ENCODE data around the gene IL1RL1. TPM values are rescaled to one million over a fixed set of nuclear protein-coding genes. Genes with fewer than 3 reads are reported as not detected.

Gene IL1RL1
- polyA plus RNA-seq, 1 of the 3 experiments (the other 2 are of a cell fraction), result not detected

DNA sequence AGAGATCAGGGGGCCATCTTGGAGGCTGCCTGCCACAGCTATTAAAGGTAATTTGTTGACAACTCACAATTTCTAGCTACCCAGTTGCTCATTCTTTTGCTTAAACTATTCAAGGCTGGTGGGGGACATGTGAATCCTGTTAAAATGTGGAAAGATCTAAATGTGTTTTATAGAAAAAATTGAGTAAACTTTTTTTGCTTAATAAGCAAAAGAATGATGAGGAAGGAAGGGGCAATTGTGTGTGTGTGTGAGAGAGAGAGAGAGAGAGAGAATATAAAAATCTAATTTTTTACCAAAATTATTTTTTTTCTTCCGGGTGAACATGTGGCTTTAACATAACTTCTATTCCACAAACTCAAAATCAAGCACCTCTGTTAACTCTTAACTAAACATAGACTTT, 5.2 kb upstream of the IL1RL1 start:
- H4K20me1 ChIP-seq (ENCODE audit: insufficient read depth), result no peaks in the 10 kb centered on the region
- H3F3A ChIP-seq (replicated peaks; ENCODE audit: insufficient read depth), result no peaks in the 10 kb centered on the region
- no peaks in the 10 kb centered on the region for H3K79me2 ChIP-seq (ENCODE audit: insufficient read depth)
- H3K27ac ChIP-seq (ENCODE audit: low read depth in 2 of 2, low read length in 1 of 2), result no peak overlapping the region
- no peak for TF ChIP-seq RCOR1 (IDR thresholded peaks at IDR 0.05; ENCODE audit: low read length)
- TF ChIP-seq PBX3 (IDR thresholded peaks at IDR 0.05), result no peak
- ChIA-PET CTCF (no interaction called here), POLR2A (no interaction called here)
- no peak overlapping the region for H3K4me2 ChIP-seq
- H2AFZ ChIP-seq (ENCODE audit: low read depth), result no peak overlapping the region
- H3K36me3 ChIP-seq (replicated peaks in 1 of 2; ENCODE audit: control insufficient read depth in 1 of 2, insufficient read depth in 2 of 2, low read length in 1 of 2), result no peaks in the 10 kb centered on the region
- H3K27me3 ChIP-seq (ENCODE audit: insufficient read depth), result peaks cover 46% of the 10 kb centered on the region
- no peak overlapping the region for H3K9ac ChIP-seq
- no peak for DNase-seq
- WGBS (ENCODE audit: low lambda C conversion rate), result 4% methylated on average over 1 of the region's 1 CpG
- no peaks in the 10 kb centered on the region for H3K9me3 ChIP-seq
- H3K4me1 ChIP-seq (ENCODE audit: control insufficient read depth in 1 of 2, insufficient read depth in 2 of 2, low read depth in 1 of 2, low read length in 1 of 2), result no peaks in the 10 kb centered on the region
- no peaks in the 10 kb centered on the region for H3K9me2 ChIP-seq
- no peak overlapping the region for H3K4me3 ChIP-seq (ENCODE audit: low read depth in 2 of 2, low read length in 1 of 2)

GRCh38 chr2:102313025-102313424, 1.7 kb downstream of the IL1RL1 start:
- H3K9me3 ChIP-seq, result no peaks in the 10 kb centered on the region
- no peak overlapping the region for H3K27ac ChIP-seq (ENCODE audit: low read depth in 2 of 2, low read length in 1 of 2)
- peaks cover 16% of the 10 kb centered on the region for H3K27me3 ChIP-seq (ENCODE audit: insufficient read depth)
- no peaks in the 10 kb centered on the region for H3K36me3 ChIP-seq (replicated peaks in 1 of 2; ENCODE audit: control insufficient read depth in 1 of 2, insufficient read depth in 2 of 2, low read length in 1 of 2)
- WGBS (ENCODE audit: low lambda C conversion rate), result 3% methylated on average over 2 of the region's 2 CpGs
- ChIA-PET CTCF (no interaction called here), POLR2A (no interaction called here)
- no peaks in the 10 kb centered on the region for H3K79me2 ChIP-seq (ENCODE audit: insufficient read depth)
- H4K20me1 ChIP-seq (ENCODE audit: insufficient read depth), result no peaks in the 10 kb centered on the region
- no peaks in the 10 kb centered on the region for H3F3A ChIP-seq (replicated peaks; ENCODE audit: insufficient read depth)
- no peak overlapping the region for H3K4me2 ChIP-seq
- H2AFZ ChIP-seq (ENCODE audit: low read depth), result no peak overlapping the region
- no peaks in the 10 kb centered on the region for H3K9me2 ChIP-seq
- no peak overlapping the region for H3K4me3 ChIP-seq (ENCODE audit: low read depth in 2 of 2, low read length in 1 of 2)
- DNase-seq, result no peak
- TF ChIP-seq RCOR1 (IDR thresholded peaks at IDR 0.05; ENCODE audit: low read length), result no peak
- no peak for TF ChIP-seq USF1 (IDR thresholded peaks at IDR 0.05; ENCODE audit: borderline replicate concordance, low read depth)
- TF ChIP-seq TEAD4 (IDR thresholded peaks at IDR 0.05; ENCODE audit: borderline replicate concordance, insufficient read depth), result no peak
- TF ChIP-seq FOXJ3 (CRISPR knock-in tag; IDR thresholded peaks at IDR 0.05), result no peak
- TF ChIP-seq SMC3 (IDR thresholded peaks at IDR 0.05; ENCODE audit: low read depth, low read length), result no peak
- no peak for TF ChIP-seq SIN3A (IDR thresholded peaks at IDR 0.05; ENCODE audit: borderline replicate concordance, low read depth, low read length)
- TF ChIP-seq YY1 (IDR thresholded peaks at IDR 0.05; ENCODE audit: low read depth), result no peak
- TF ChIP-seq ELF1 (IDR thresholded peaks at IDR 0.05), result no peak
- TF ChIP-seq MXI1 (IDR thresholded peaks at IDR 0.05; ENCODE audit: low read depth, low read length), result no peak
- TF ChIP-seq EP300 (IDR thresholded peaks at IDR 0.05; ENCODE audit: borderline replicate concordance in 1 of 2, low read depth in 1 of 2, low read length in 1 of 2), result no peak
- TF ChIP-seq POLR2AphosphoS5 (IDR thresholded peaks at IDR 0.05; ENCODE audit: low read depth, low read length), result no peak
- no peak for TF ChIP-seq TCF12 (IDR thresholded peaks at IDR 0.05)
- TF ChIP-seq CHD2 (IDR thresholded peaks at IDR 0.05; ENCODE audit: low read length, partially characterized antibody), result no peak
- TF ChIP-seq FOXM1 (IDR thresholded peaks at IDR 0.05; ENCODE audit: low read depth), result no peak
- TF ChIP-seq RXRA (IDR thresholded peaks at IDR 0.05; ENCODE audit: borderline replicate concordance, low read depth), result no peak
- TF ChIP-seq, protein P1, sequence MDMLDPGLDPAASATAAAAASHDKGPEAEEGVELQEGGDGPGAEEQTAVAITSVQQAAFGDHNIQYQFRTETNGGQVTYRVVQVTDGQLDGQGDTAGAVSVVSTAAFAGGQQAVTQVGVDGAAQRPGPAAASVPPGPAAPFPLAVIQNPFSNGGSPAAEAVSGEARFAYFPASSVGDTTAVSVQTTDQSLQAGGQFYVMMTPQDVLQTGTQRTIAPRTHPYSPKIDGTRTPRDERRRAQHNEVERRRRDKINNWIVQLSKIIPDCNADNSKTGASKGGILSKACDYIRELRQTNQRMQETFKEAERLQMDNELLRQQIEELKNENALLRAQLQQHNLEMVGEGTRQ (IDR thresholded peaks at IDR 0.05; ENCODE audit: borderline replicate concordance, low read depth, low read length), result no peak
- TF ChIP-seq JUND (IDR thresholded peaks at IDR 0.05), result no peak
- no peak for TF ChIP-seq RAD21 (IDR thresholded peaks at IDR 0.05; ENCODE audit: low read length)
- H3K4me1 ChIP-seq (ENCODE audit: control insufficient read depth in 1 of 2, insufficient read depth in 2 of 2, low read depth in 1 of 2, low read length in 1 of 2), result no peaks in the 10 kb centered on the region
- no peak overlapping the region for H3K9ac ChIP-seq

Data from SK-N-SH (cell line).